Measurements from ENCODE around the gene AOPEP. TPM values are rescaled to one million over a fixed set of nuclear protein-coding genes. Genes with fewer than 3 reads are reported as not detected.

Gene AOPEP
- total RNA-seq, 1 donor from 2014 or later, result 16.6 TPM

GRCh38 chr9:94920420-94921091 is 194.1 kb downstream of the AOPEP start:
- no peak overlapping the region for H2AFZ ChIP-seq (replicated peaks)

DNA sequence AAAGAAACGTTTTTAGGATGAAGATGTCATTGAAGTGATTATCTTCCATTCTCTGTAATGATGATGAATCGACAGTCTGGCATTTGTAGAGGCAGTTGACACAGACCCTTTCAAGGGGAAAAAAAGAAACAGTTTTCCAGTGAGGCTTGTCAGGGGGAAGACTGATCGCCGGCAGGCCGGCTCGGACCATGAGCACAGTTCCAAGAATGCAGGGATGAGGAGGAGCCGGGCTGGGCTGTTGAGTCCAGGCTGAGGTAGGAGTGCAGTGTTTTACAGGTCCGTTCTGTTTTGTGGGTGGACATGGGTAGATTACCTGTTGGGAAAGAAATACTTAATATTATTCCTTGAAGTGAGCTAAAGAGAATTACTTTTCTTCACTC is 194.6 kb downstream of the AOPEP start:
- peaks cover 40% of the 10 kb centered on the region for H3K4me1 ChIP-seq
- H3K4me2 ChIP-seq, result peak overlapping the region; percentile 23
- TF ChIP-seq EZH2phosphoT487 (IDR thresholded peaks at IDR 0.05), result no peak
- TF ChIP-seq EZH2 (IDR thresholded peaks at IDR 0.05), result no peak
- TF ChIP-seq, protein P1, sequence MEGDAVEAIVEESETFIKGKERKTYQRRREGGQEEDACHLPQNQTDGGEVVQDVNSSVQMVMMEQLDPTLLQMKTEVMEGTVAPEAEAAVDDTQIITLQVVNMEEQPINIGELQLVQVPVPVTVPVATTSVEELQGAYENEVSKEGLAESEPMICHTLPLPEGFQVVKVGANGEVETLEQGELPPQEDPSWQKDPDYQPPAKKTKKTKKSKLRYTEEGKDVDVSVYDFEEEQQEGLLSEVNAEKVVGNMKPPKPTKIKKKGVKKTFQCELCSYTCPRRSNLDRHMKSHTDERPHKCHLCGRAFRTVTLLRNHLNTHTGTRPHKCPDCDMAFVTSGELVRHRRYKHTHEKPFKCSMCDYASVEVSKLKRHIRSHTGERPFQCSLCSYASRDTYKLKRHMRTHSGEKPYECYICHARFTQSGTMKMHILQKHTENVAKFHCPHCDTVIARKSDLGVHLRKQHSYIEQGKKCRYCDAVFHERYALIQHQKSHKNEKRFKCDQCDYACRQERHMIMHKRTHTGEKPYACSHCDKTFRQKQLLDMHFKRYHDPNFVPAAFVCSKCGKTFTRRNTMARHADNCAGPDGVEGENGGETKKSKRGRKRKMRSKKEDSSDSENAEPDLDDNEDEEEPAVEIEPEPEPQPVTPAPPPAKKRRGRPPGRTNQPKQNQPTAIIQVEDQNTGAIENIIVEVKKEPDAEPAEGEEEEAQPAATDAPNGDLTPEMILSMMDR (IDR thresholded peaks at IDR 0.05), result no peak
- H3K4me3 ChIP-seq, result no peak overlapping the region
- no peaks in the 10 kb centered on the region for H4K20me1 ChIP-seq (ENCODE audit: low read depth)
- H3K4me3 Mint-ChIP-seq, result no peak overlapping the region
- H3K36me3 Mint-ChIP-seq, result peaks cover 2% of the 10 kb centered on the region
- peaks cover 60% of the 10 kb centered on the region for H3K4me1 Mint-ChIP-seq
- H3K27me3 Mint-ChIP-seq (ENCODE audit: insufficient read depth, low read depth), result peaks cover 2% of the 10 kb centered on the region
- H3K9me3 Mint-ChIP-seq, result no peaks in the 10 kb centered on the region
- H2AFZ ChIP-seq (replicated peaks), result no peak overlapping the region
- no peak overlapping the region for H3K9ac ChIP-seq
- H3K9me3 ChIP-seq (ENCODE audit: low read depth), result no peaks in the 10 kb centered on the region
- no peaks in the 10 kb centered on the region for H3K27me3 ChIP-seq
- peaks cover 16% of the 10 kb centered on the region for H3F3A ChIP-seq (ENCODE audit: low read depth)
- no peak overlapping the region for H3K27ac ChIP-seq
- peak overlapping the region; percentile 54 for H3K27ac Mint-ChIP-seq
- H3K79me2 ChIP-seq (ENCODE audit: low read depth), result no peaks in the 10 kb centered on the region
- no peak for DNase-seq (ENCODE audit: low spot score)
- H3K36me3 ChIP-seq, result no peaks in the 10 kb centered on the region

More at GRCh38 chr9:94920420-94921091, 194.1 kb downstream of the AOPEP start:
- Histone ChIP-seq H3K27me3 (no peaks in the 10 kb centered on the region), H3K4me1 (peaks cover 44% of the 10 kb centered on the region), H3F3A (ENCODE audit: low read depth) (peaks cover 18% of the 10 kb centered on the region), H3K4me2 (peak overlapping the region; percentile 23), H3K79me2 (ENCODE audit: low read depth) (no peaks in the 10 kb centered on the region), H3K9ac (no peak overlapping the region), H3K27ac (no peak overlapping the region), H4K20me1 (ENCODE audit: low read depth) (no peaks in the 10 kb centered on the region), H3K4me3 (no peak overlapping the region), H3K9me3 (ENCODE audit: low read depth) (no peaks in the 10 kb centered on the region), H3K36me3 (no peaks in the 10 kb centered on the region)
- no peak for DNase-seq (ENCODE audit: low spot score)
- Mint-ChIP-seq H3K4me1 (peaks cover 64% of the 10 kb centered on the region), H3K9me3 (no peaks in the 10 kb centered on the region), H3K36me3 (peaks cover 2% of the 10 kb centered on the region), H3K27ac (no peak overlapping the region), H3K27me3 (ENCODE audit: insufficient read depth, low read depth) (peaks cover 2% of the 10 kb centered on the region), H3K4me3 (peak overlapping the region; percentile 56)
- TF ChIP-seq EZH2 (IDR thresholded peaks at IDR 0.05) (no peak), EZH2phosphoT487 (IDR thresholded peaks at IDR 0.05) (no peak)
- TF ChIP-seq, protein P1 (IDR thresholded peaks at IDR 0.05), result no peak

- Histone ChIP-seq H3K4me3 (no peak overlapping the region), H3K27me3 (no peaks in the 10 kb centered on the region), H3K79me2 (ENCODE audit: low read depth) (no peaks in the 10 kb centered on the region), H3K27ac (peak overlapping the region; percentile 70), H3K9ac (no peak overlapping the region), H3K4me2 (peak overlapping the region; percentile 40), H4K20me1 (ENCODE audit: low read depth) (no peaks in the 10 kb centered on the region), H3F3A (ENCODE audit: low read depth) (peaks cover 16% of the 10 kb centered on the region), H3K36me3 (no peaks in the 10 kb centered on the region), H3K4me1 (peaks cover 40% of the 10 kb centered on the region), H2AFZ (replicated peaks) (no peak overlapping the region), H3K9me3 (ENCODE audit: low read depth) (no peaks in the 10 kb centered on the region)
- Mint-ChIP-seq H3K27me3 (ENCODE audit: insufficient read depth, low read depth) (peaks cover 2% of the 10 kb centered on the region), H3K9me3 (no peaks in the 10 kb centered on the region), H3K36me3 (peaks cover 2% of the 10 kb centered on the region), H3K4me1 (peaks cover 58% of the 10 kb centered on the region), H3K27ac (no peak overlapping the region), H3K4me3 (no peak overlapping the region)
- no peak for DNase-seq (ENCODE audit: low spot score)
- no peak for TF ChIP-seq EZH2phosphoT487 (IDR thresholded peaks at IDR 0.05)
Measured at GRCh38 chr9:94921656-94922055, 195.2 kb downstream of the AOPEP start.

GRCh38 chr9:94922098-94922607 is 195.7 kb downstream of the AOPEP start:
- Histone ChIP-seq H2AFZ (replicated peaks) (no peak overlapping the region), H3F3A (ENCODE audit: low read depth) (peaks cover 16% of the 10 kb centered on the region), H3K4me3 (no peak overlapping the region), H3K4me2 (peak overlapping the region; percentile 40), H3K27ac (peak overlapping the region; percentile 70), H3K9me3 (ENCODE audit: low read depth) (no peaks in the 10 kb centered on the region), H3K4me1 (peaks cover 40% of the 10 kb centered on the region), H3K9ac (no peak overlapping the region), H4K20me1 (ENCODE audit: low read depth) (no peaks in the 10 kb centered on the region), H3K79me2 (ENCODE audit: low read depth) (no peaks in the 10 kb centered on the region), H3K36me3 (no peaks in the 10 kb centered on the region), H3K27me3 (no peaks in the 10 kb centered on the region)
- peaks cover 2% of the 10 kb centered on the region for H3K27me3 Mint-ChIP-seq (ENCODE audit: insufficient read depth, low read depth)
- no peak for DNase-seq (ENCODE audit: low spot score)
- H3K4me3 Mint-ChIP-seq, result no peak overlapping the region
- no peak overlapping the region for H3K27ac Mint-ChIP-seq
- no peaks in the 10 kb centered on the region for H3K9me3 Mint-ChIP-seq
- H3K36me3 Mint-ChIP-seq, result peaks cover 2% of the 10 kb centered on the region
- TF ChIP-seq, protein P1 (IDR thresholded peaks at IDR 0.05), result no peak
- no peak for TF ChIP-seq EZH2phosphoT487 (IDR thresholded peaks at IDR 0.05)
- TF ChIP-seq EZH2 (IDR thresholded peaks at IDR 0.05), result no peak
- H3K4me1 Mint-ChIP-seq, result peaks cover 59% of the 10 kb centered on the region
